ENCODE measurements around the gene SUB1.

GRCh38 chr5:32628049-32628844 is 42.9 kb downstream of the SUB1 start:
- TF ChIP-seq POLR2AphosphoS5 (IDR thresholded peaks at IDR 0.05), result no peak
- TF ChIP-seq CTCF (IDR thresholded peaks at IDR 0.05), result no peak
- no peak for TF ChIP-seq POLR2A (IDR thresholded peaks at IDR 0.05)
- TF ChIP-seq EP300 (IDR thresholded peaks at IDR 0.05), result no peak
